ENCODE measurements around the gene ATP8A1.
"Not testable (repeated sequence)": the region's sequence is repeated elsewhere in the genome, so short reads cannot be mapped to it uniquely, and the experiment has no call there.

ATP8A1 gene

DNA sequence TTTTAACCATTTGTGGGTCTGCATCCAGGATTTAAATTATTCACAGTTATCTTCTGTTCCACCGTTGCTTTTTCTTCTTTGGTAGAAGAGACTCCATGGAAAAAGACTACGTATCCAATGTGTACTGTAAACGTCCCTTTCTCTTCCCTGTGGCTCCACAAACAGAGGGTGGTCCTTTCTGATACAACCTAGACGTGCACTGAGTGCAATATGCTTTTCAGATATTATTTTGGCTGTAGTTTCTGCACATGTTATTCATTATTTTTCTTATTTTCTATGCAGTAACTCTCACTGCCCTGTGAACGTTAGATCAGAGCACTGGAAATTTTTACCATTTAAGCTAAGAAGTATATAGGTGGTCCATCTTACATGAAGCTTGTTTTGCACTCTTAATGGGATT is 186.9 kb downstream of the ATP8A1 start:
- TF ChIP-seq, protein P1, sequence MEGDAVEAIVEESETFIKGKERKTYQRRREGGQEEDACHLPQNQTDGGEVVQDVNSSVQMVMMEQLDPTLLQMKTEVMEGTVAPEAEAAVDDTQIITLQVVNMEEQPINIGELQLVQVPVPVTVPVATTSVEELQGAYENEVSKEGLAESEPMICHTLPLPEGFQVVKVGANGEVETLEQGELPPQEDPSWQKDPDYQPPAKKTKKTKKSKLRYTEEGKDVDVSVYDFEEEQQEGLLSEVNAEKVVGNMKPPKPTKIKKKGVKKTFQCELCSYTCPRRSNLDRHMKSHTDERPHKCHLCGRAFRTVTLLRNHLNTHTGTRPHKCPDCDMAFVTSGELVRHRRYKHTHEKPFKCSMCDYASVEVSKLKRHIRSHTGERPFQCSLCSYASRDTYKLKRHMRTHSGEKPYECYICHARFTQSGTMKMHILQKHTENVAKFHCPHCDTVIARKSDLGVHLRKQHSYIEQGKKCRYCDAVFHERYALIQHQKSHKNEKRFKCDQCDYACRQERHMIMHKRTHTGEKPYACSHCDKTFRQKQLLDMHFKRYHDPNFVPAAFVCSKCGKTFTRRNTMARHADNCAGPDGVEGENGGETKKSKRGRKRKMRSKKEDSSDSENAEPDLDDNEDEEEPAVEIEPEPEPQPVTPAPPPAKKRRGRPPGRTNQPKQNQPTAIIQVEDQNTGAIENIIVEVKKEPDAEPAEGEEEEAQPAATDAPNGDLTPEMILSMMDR (IDR thresholded peaks at IDR 0.05; ENCODE audit: low read depth, low read length): no peak
- no peak for DNase-seq (ENCODE audit: extremely low read depth, low read depth)

DNA sequence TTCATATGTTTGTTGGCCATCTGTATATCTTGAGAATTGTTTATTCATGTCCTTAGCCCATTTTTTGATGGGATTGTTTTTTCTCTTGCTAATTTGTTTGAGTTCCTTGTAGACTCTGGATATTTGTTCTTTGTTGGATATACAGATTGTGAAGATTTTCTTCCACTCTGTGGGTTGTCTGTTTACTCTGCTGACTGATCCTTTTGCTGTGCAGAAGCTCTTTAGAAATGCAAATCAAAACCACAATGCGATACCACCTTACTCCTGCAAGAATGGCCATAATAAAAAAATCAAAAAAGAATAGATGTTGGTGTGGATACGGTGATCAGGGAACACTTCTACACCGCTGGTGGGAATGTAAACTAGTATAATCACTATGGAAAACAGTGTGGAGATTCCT is 189.1 kb downstream of the ATP8A1 start:
- DNase-seq (ENCODE audit: extremely low read depth, low read depth): not testable (repeated sequence)

DNA sequence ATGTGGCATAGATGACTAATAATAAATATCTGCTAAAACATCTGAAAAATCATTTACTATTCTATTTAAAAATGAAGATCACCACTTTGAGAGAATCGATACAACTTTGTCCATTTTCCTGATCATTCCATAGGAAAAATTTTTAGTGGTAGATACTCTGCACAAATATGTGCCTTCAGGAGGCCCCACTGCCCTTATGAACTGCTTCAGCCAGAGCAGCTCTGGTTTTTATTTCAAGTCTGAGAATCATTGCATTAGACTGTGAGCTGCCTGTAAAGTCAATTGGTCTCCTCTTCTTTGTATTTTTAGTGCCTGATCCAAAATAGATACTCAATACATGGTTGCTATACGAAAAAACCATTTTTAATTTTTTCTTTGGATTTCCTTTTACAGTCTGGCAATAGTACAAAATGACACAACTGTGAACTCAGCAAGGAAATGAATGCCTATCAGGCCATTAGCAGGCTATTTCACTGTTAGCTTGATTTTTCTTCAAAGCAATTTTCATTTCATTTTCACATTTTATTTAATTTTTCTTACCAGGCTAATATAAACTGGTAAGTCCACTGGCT is 190.5 kb downstream of the ATP8A1 start:
- no peak for DNase-seq (ENCODE audit: extremely low read depth, low read depth)
- TF ChIP-seq, protein P1 (IDR thresholded peaks at IDR 0.05; ENCODE audit: low read depth, low read length): no peak

DNA sequence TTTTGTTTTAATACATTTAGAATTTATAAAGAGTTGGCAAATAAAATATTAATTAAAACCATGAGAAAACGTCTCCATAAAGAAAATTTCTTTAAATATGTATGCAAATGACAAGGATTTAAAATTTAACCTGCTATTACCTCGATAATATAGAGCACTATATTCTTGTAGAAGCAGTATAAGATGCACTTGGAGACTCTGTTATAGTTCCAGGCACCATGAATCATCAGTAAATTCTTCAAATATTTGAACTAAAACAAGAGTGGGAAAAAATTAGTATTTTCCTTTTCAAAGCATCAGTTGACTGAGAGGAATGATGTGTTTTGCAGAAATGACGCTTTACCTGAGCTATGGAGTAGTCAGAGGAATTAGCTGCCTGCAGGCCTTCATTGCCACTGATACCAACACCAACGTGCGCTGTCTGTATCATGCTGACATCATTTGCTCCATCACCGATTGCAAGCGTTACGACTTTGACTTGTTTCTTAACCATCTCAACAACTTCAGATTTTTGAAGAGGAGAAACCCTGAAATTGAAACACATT is 192.3 kb downstream of the ATP8A1 start:
- DNase-seq (ENCODE audit: extremely low read depth, low read depth): no peak
- TF ChIP-seq, protein P1 (IDR thresholded peaks at IDR 0.05; ENCODE audit: low read depth, low read length): no peak

DNA sequence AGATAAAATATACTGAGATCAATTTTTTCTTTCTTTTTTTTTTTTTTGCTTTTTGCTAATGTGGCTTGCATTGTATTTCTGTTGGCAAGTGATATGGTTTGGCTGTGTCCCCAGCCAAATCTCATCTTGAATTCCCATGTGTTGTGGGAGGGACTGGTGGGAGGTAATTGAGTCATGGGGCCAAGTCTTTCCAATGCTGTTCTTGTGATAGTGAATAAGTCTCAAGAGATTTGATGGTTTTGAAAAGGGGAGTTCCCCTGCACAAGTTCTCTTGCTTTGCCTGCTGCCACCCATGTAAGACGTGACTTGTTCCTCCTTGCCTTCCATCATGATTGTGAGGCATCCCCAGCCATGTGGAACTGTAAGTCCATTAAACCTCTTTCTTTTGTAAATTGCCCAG is 195.7 kb downstream of the ATP8A1 start:
- not testable (repeated sequence) for DNase-seq (ENCODE audit: extremely low read depth, low read depth)

DNA sequence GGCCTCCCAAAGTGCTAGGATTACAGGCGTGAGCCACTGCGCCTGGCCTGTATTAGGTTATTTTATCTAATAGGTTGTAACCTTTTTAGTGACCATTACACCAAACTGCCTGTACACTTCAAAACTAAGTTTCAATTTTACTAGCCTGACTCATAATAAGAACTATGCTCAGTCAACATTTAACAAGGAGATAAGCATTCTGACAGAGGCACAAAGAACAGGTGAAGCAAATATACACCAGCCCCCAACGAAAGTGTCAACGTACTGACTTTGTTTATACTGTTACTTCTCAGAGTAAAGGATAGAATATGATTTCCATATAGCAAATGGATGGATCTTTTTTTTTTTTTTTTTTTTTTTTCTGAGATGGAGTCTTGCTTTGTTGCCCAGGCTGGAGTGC is 196.9 kb downstream of the ATP8A1 start:
- DNase-seq (ENCODE audit: extremely low read depth, low read depth): no peak
- TF ChIP-seq, protein P1 (IDR thresholded peaks at IDR 0.05; ENCODE audit: low read depth, low read length): no peak

DNA sequence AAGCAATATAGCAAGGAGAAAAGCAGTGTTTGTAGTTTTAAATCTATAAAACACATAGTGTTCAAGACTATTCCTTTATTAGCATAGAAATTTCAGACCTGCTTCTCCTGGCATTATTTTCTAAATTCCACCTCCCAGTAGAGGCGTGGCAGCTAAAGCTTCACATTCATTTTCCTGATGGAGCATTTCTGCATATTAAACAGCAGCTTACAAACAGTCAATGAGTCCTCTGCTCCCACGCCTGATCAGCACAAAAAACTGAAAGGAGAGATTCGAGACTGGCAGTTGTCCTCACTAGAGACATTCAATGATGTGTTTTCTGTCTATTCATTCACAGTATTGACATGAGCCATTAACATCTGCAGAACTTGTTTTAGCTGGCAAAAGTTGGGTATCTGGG is 198.2 kb downstream of the ATP8A1 start:
- TF ChIP-seq, protein P1 (IDR thresholded peaks at IDR 0.05; ENCODE audit: low read depth, low read length): no peak
- DNase-seq (ENCODE audit: extremely low read depth, low read depth): no peak

DNA sequence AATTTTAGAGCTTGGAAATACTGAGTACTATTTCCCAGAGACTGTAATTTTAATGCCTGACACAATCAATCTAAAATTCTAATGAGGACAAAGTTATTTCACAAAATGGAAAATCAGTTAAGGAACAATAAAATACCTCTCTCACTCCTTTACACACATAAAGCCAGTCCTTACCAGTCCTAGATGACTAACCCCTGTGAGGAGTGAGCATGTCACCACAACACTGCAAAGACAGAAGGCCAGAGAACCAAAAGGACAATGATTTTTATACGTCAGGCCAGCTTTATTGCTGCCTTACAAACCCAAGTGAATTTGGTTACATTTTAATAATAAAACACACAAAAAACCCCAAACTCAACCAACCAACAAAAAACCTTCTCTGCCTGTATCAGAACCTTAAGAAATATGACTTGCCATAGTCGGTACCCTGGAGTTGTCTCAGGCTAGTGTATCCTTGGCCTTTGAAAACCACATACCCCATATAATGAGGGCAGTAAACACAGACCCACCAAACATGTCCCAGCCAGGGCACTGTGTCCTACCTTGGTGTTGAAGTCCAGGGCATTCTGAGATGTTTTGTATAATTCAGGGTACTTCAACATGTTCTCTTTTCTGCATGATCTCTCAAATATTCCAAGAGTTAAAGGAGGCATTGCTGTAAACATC is 202.0 kb downstream of the ATP8A1 start:
- TF ChIP-seq, protein P1 (IDR thresholded peaks at IDR 0.05; ENCODE audit: low read depth, low read length): no peak
- DNase-seq (ENCODE audit: extremely low read depth, low read depth): no peak

All from AG09319 (cell line).